H9 (cell line): ENCODE measurements around the gene C2orf66. TPM values are rescaled to one million over a fixed set of nuclear protein-coding genes. Genes with fewer than 3 reads are reported as not detected.

ENCODE experiments used
- DNase-seq: peaks from one replicate; pipeline ENCODE4 v3.0.0-alpha.2; 2017
- H2AFZ ChIP-seq: one replicate; pipeline ENCODE4 v1.6.1; 2013; ENCODE audit warnings: mild to moderate bottlenecking, low read length, control low read depth, moderate library complexity
- H2AK5ac ChIP-seq: 2 replicates; pipeline ENCODE4 v1.6.1; 2013; ENCODE audit warnings: low read length, control low read depth, mixed read lengths; ENCODE audit not compliant: insufficient read length
- H2BK120ac ChIP-seq: one replicate; pipeline ENCODE4 v1.6.1; 2013; ENCODE audit warnings: low read depth, mild to moderate bottlenecking, low read length, control low read depth, inconsistent platforms; ENCODE audit not compliant: poor library complexity, severe bottlenecking
- H2BK12ac ChIP-seq: 2 replicates; pipeline ENCODE4 v1.6.1; 2013; ENCODE audit warnings: low read length, control low read depth, mixed read lengths, low read depth; ENCODE audit not compliant: insufficient read length
- H2BK15ac ChIP-seq: 2 replicates; pipeline ENCODE4 v1.6.1; 2013; ENCODE audit warnings: low read depth, low read length, control low read depth
- H2BK20ac ChIP-seq: one replicate; pipeline ENCODE4 v1.6.1; 2013; ENCODE audit warnings: low read depth, mild to moderate bottlenecking, low read length, control low read depth, inconsistent platforms; ENCODE audit not compliant: poor library complexity, severe bottlenecking
- H2BK5ac ChIP-seq: 2 replicates; pipeline ENCODE4 v1.6.1; 2013; ENCODE audit warnings: low read length, control low read depth, mixed read lengths; ENCODE audit not compliant: insufficient read length
- H3K14ac ChIP-seq: 2 replicates; pipeline ENCODE4 v1.6.1; 2013; ENCODE audit warnings: low read length, control low read depth; ENCODE audit not compliant: insufficient read depth
- H3K18ac ChIP-seq: 2 replicates; pipeline ENCODE4 v1.6.1; 2013; ENCODE audit warnings: low read depth, mild to moderate bottlenecking, mixed read lengths, low read length, control low read depth; ENCODE audit not compliant: insufficient read length
- H3K23ac ChIP-seq: 2 replicates; pipeline ENCODE4 v1.6.1; 2013; ENCODE audit warnings: low read length, control low read depth, mixed read lengths, low read depth; ENCODE audit not compliant: insufficient read length
- H3K23me2 ChIP-seq: 2 replicates; pipeline ENCODE4 v1.6.1; 2013; ENCODE audit warnings: low read depth, mild to moderate bottlenecking, mixed read lengths, low read length, control low read depth; ENCODE audit not compliant: insufficient read length, poor library complexity, severe bottlenecking
- H3K27ac ChIP-seq: 2 replicates; pipeline ENCODE4 v1.5.1; 2013; ENCODE audit warnings: low read length, control low read depth, mixed read lengths, low read depth; ENCODE audit not compliant: insufficient read length
- H3K27me3 ChIP-seq: 2 replicates; pipeline ENCODE4 v1.6.1; 2013; ENCODE audit warnings: low read length, control low read depth, inconsistent platforms; ENCODE audit not compliant: insufficient read depth
- H3K4ac ChIP-seq: 2 replicates; pipeline ENCODE4 v1.6.1; 2013; ENCODE audit warnings: low read depth, mild to moderate bottlenecking, control low read depth, inconsistent platforms, low read length, moderate library complexity
- H3K4me1 ChIP-seq: 2 replicates; pipeline ENCODE4 v1.6.1; 2013; ENCODE audit warnings: low read length, control low read depth, inconsistent platforms; ENCODE audit not compliant: insufficient read depth
- H3K4me2 ChIP-seq: 2 replicates; pipeline ENCODE4 v1.6.1; 2013; ENCODE audit warnings: low read length, control low read depth, mixed read lengths; ENCODE audit not compliant: insufficient read length, insufficient read depth
- H3K56ac ChIP-seq: 2 replicates; pipeline ENCODE4 v1.6.1; 2013; ENCODE audit warnings: low read depth, mild to moderate bottlenecking, mixed read lengths, low read length, control low read depth; ENCODE audit not compliant: insufficient read length
- H3K79me1 ChIP-seq: 2 replicates; pipeline ENCODE4 v1.6.1; 2013; ENCODE audit warnings: low read depth, mild to moderate bottlenecking, moderate library complexity, low read length, control low read depth, inconsistent platforms; ENCODE audit not compliant: insufficient read depth, poor library complexity, severe bottlenecking
- H3K79me2 ChIP-seq: 2 replicates; pipeline ENCODE4 v1.6.1; 2013; ENCODE audit warnings: low read length, control low read depth, inconsistent platforms; ENCODE audit not compliant: insufficient read depth
- H3K9ac ChIP-seq: 2 replicates; pipeline ENCODE4 v1.6.1; 2013; ENCODE audit warnings: low read length, control low read depth, mixed read lengths; ENCODE audit not compliant: insufficient read length; ENCODE audit errors: extremely low read depth
- H3K9me3 ChIP-seq: one replicate; pipeline ENCODE4 v1.6.1; 2013; ENCODE audit warnings: low read depth, low read length, inconsistent platforms; ENCODE audit not compliant: control insufficient read depth
- H3T11ph ChIP-seq: one replicate; pipeline ENCODE4 v1.6.1; 2013; ENCODE audit warnings: mild to moderate bottlenecking, low read length, control low read depth, inconsistent platforms
- H4K20me1 ChIP-seq: one replicate; pipeline ENCODE4 v1.6.1; 2013; ENCODE audit not compliant: control insufficient read depth, insufficient read length, insufficient read depth
- H4K5ac ChIP-seq: 2 replicates; pipeline ENCODE4 v1.6.1; 2013; ENCODE audit warnings: low read depth, mild to moderate bottlenecking, mixed read lengths, low read length, control low read depth; ENCODE audit not compliant: insufficient read length
- H4K8ac ChIP-seq: replicated peaks from 2 replicates; pipeline ENCODE4 v1.6.1; 2013; ENCODE audit warnings: low read length, control low read depth, mixed read lengths, low read depth; ENCODE audit not compliant: insufficient read length
- H4K91ac ChIP-seq: 2 replicates; pipeline ENCODE4 v1.6.1; 2013; ENCODE audit warnings: low read depth, mild to moderate bottlenecking, moderate library complexity, mixed read lengths, low read length, control low read depth; ENCODE audit not compliant: insufficient read length
- H3K27ac Mint-ChIP-seq, 3 experiments: 2 replicates in 2 of 3; 3 replicates in 1 of 3; pipeline ENCODE4 v1.8.0; 2020 to 2021; ENCODE audit warnings: mixed read lengths in 3 of 3, mild to moderate bottlenecking in 1 of 3, moderate library complexity in 1 of 3
- H3K27me3 Mint-ChIP-seq: 2 replicates; pipeline ENCODE4 v1.8.0; 2021; ENCODE audit warnings: low read depth, mild to moderate bottlenecking, moderate library complexity, mixed read lengths
- H3K36me3 Mint-ChIP-seq, 3 experiments: 2 replicates in 2 of 3; 3 replicates in 1 of 3; pipeline ENCODE4 v1.8.0; 2020 to 2021; ENCODE audit warnings: low read depth in 3 of 3, mixed read lengths in 3 of 3; ENCODE audit not compliant: insufficient read depth in 1 of 3
- H3K4me1 Mint-ChIP-seq, 2 experiments: 2 replicates each; pipeline ENCODE4 v1.8.0; 2020; ENCODE audit warnings: mixed read lengths in 2 of 2
- H3K4me3 Mint-ChIP-seq, 2 experiments: 2 replicates in 1 of 2; 3 replicates in 1 of 2; pipeline ENCODE4 v1.8.0; 2020 to 2021; ENCODE audit warnings: mild to moderate bottlenecking in 2 of 2, mixed read lengths in 2 of 2, moderate library complexity in 1 of 2
- H3K9me3 Mint-ChIP-seq, 2 experiments: 2 replicates in 1 of 2; 3 replicates in 1 of 2; pipeline ENCODE4 v1.8.0; 2020; ENCODE audit warnings: mild to moderate bottlenecking in 2 of 2, mixed read lengths in 2 of 2, moderate library complexity in 1 of 2
- total RNA-seq: library from RNA; stranded (reverse); gene quantifications from 2 replicates; pipeline ENCODE4 v1.2.1, GENCODE V29; 2021
- TF ChIP-seq, protein P1 (sequence below): fragments of 200-600 bp; sonication (generic); conservative IDR thresholded peaks from 3 replicates; pipeline ENCODE4 v1.8.0; 2021; ENCODE audit warnings: antibody characterized with exemption, mild to moderate bottlenecking

Gene C2orf66
- total RNA-seq, 1 experiment from 2014 or later, result not detected

DNA sequence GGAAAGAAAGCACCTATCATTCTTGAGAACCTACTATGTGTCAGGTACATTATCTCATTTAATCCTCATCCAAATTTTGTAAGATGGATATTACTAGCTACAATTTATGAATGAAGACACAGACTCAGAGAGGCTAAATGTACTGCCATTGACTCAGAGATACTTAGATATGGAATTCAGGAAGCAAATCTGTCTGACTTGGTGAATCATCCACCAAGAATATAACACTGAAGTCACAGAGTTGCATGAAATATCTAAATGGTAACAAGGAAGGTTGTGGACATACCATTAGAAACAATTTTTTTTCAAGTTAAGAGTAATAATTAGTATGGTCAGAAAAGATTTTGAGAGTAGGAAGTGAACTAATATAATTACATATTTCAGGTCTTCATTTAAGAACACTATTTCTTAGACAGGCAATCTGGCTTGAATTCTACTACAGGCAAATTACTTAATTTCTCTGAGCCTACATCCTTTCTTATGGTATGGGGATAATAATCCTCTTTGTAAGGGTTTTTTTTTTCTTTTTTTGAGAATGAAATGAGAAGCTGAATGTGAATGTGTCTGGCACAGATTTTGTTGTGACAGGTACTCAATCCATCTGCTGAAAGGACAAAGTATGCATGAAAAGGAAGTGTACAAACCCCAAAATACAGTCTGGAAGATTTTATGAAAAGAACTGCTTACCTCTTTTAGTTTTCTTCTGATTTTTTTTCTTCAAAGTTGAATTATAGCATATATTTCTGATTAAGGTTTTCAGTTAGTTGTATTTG lies 14.8 kb upstream of the C2orf66 start:
- TF ChIP-seq, protein P1, sequence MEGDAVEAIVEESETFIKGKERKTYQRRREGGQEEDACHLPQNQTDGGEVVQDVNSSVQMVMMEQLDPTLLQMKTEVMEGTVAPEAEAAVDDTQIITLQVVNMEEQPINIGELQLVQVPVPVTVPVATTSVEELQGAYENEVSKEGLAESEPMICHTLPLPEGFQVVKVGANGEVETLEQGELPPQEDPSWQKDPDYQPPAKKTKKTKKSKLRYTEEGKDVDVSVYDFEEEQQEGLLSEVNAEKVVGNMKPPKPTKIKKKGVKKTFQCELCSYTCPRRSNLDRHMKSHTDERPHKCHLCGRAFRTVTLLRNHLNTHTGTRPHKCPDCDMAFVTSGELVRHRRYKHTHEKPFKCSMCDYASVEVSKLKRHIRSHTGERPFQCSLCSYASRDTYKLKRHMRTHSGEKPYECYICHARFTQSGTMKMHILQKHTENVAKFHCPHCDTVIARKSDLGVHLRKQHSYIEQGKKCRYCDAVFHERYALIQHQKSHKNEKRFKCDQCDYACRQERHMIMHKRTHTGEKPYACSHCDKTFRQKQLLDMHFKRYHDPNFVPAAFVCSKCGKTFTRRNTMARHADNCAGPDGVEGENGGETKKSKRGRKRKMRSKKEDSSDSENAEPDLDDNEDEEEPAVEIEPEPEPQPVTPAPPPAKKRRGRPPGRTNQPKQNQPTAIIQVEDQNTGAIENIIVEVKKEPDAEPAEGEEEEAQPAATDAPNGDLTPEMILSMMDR, result no peak
- no peak overlapping the region for H2BK12ac ChIP-seq
- Mint-ChIP-seq H3K4me1 (peaks cover 0 to 2% of the 10 kb centered on the region in 2 experiments; a peak in 1 of 4 replicates), H3K9me3 (peaks cover 4 to 5% of the 10 kb centered on the region in 2 experiments; a peak in 4 of 5 replicates), H3K27ac (no peak overlapping the region), H3K36me3 (no peaks in the 10 kb centered on the region; a peak in 1 of 7 replicates), H3K27me3 (peaks cover 1% of the 10 kb centered on the region; the same call in 1 of the 2 replicates), H3K4me3 (no peak overlapping the region)
- no peak overlapping the region for H4K8ac ChIP-seq
- no peak overlapping the region for H3K27ac ChIP-seq
- H2BK5ac ChIP-seq, result no peak overlapping the region
- H3K27me3 ChIP-seq, result no peaks in the 10 kb centered on the region
- H3K23ac ChIP-seq, result no peak overlapping the region
- H3K23me2 ChIP-seq, result no peaks in the 10 kb centered on the region
- no peak overlapping the region for H2AK5ac ChIP-seq
- H3K79me1 ChIP-seq, result no peaks in the 10 kb centered on the region
- no peaks in the 10 kb centered on the region for H3K9me3 ChIP-seq
- H3K18ac ChIP-seq, result no peak overlapping the region
- no peaks in the 10 kb centered on the region for H3K79me2 ChIP-seq
- H3T11ph ChIP-seq, result no peak overlapping the region
- no peaks in the 10 kb centered on the region for H4K20me1 ChIP-seq
- H2AFZ ChIP-seq, result no peak overlapping the region
- no peak overlapping the region for H3K4me2 ChIP-seq
- H3K56ac ChIP-seq, result no peak overlapping the region
- H2BK20ac ChIP-seq, result no peak overlapping the region
- no peak overlapping the region for H3K9ac ChIP-seq
- H4K5ac ChIP-seq, result no peak overlapping the region
- no peak overlapping the region for H2BK15ac ChIP-seq
- no peak overlapping the region for H4K91ac ChIP-seq
- no peak overlapping the region for H3K14ac ChIP-seq
- no peak for DNase-seq
- no peaks in the 10 kb centered on the region for H3K4me1 ChIP-seq
- H3K4ac ChIP-seq, result no peak overlapping the region
- no peak overlapping the region for H2BK120ac ChIP-seq
